Tibial artery (tissue), 4 donors: ENCODE data around the gene PLAC9.

Source experiments
- DNase-seq, 2 donors: peaks; one replicate each; pipeline ENCODE4 v3.0.0-alpha.2; 2019
- H3K27ac ChIP-seq, 2 donors: fragments of 200-600 bp; sonication (generic) in 1 of 2; 1 replicate in 1 of 2; 2 replicates in 1 of 2; pipeline ENCODE4 v1.5.1; 2018 to 2019; ENCODE audit warnings: mild to moderate bottlenecking in 1 of 2
- H3K27me3 ChIP-seq, 2 donors: fragments of 200-600 bp; sonication (generic) in 1 of 2; one replicate each; pipeline versions ENCODE4 v1.5.1 to v1.6.0; 2016 to 2019
- H3K36me3 ChIP-seq, 3 donors: fragments of 200-600 bp; sonication (generic) in 2 of 3; one replicate each; pipeline ENCODE4 v1.5.1; 2016 to 2019; ENCODE audit warnings: mild to moderate bottlenecking in 2 of 3
- H3K4me1 ChIP-seq, 4 donors: fragments of 200-600 bp; sonication (generic) in 2 of 4; 1 replicate in 3 of 4; 2 replicates in 1 of 4; pipeline ENCODE4 v1.5.1; 2016 to 2019
- H3K4me3 ChIP-seq, 2 donors: fragments of 200-600 bp; sonication (generic) in 1 of 2; 1 replicate in 1 of 2; 2 replicates in 1 of 2; pipeline ENCODE4 v1.5.1; 2018 to 2019; ENCODE audit warnings: mild to moderate bottlenecking in 2 of 2
- H3K9me3 ChIP-seq, 3 donors: fragments of 200-600 bp; sonication (generic) in 1 of 3; one replicate each; pipeline ENCODE4 v1.5.1; 2016 to 2019
- intact Hi-C: fragments of 100-400 bp; cut with DNase I; formaldehyde crosslinking; loops from one replicate; pipeline ENCODE4 v1.15.0; 2023; ENCODE audit warnings: low total_unique reads
- TF ChIP-seq, protein P1 (sequence below), 2 experiments: fragments of 200-600 bp in 1 of 2; fragments of 450-650 bp in 1 of 2; IDR thresholded peaks; one replicate each; pipeline ENCODE4 v1.5.1; 2017 to 2019; ENCODE audit warnings: antibody characterized with exemption in 2 of 2, mild to moderate bottlenecking in 1 of 2, moderate library complexity in 1 of 2

PLAC9 gene

DNA sequence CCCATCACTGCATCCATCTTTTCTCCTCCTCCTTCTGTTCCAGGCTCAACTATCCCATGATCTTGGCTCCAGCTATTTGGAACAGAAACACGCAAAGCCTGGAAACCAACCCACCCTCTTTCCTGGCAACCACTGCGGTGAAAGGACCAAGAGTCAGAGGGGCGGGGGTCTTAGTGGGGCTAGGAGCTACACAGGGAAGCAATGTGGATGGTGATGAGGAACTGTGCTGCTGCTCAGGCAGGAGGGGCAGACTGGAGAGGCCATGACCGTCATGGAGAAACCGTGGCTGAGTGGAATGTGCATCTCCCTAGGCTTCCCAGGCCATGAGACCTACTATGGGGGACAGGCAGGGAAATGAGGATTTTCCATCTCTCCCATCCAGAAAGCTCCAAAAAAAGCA lies 25.6 kb downstream of the PLAC9 start:
- peaks cover 12 to 62% (median 57%) of the 10 kb centered on the region in 4 donors for H3K4me1 ChIP-seq

DNA sequence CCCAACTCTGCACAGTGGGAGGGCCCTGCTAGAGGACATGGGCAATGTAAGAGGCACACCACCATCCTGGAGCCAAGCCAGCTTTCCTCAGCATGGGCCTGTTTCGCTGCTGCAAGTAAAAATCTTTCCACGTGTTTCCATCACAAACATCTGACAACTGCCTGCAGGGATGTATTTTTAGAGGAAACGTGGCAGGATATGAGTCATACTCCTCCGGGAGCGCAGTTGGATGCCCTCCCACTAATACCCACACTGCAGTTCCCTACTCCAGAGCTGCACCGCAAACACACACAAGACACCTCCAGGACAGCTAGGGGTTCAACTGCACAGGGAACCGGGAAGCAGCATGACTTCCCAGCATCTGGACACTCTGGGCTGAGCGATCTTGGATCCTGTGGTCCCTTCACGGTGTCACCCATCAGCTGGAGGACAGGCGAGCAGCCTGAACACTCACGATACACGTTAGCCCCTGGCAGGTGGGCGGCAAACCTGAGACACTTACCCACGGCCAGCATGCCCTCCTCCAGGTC lies 26.1 kb downstream of the PLAC9 start:
- Histone ChIP-seq H3K27me3 (no peaks in the 10 kb centered on the region), H3K4me3 (no peak overlapping the region), H3K9me3 (no peaks in the 10 kb centered on the region), H3K4me1 (peaks cover 12 to 68% (median 62%) of the 10 kb centered on the region in 4 donors), H3K27ac (peak overlapping the region; percentile 81 to 84), H3K36me3 (peaks cover 9 to 66% (median 56%) of the 10 kb centered on the region in 3 donors)
- DNase-seq: peak; percentile 94 to 97
- TF ChIP-seq, protein P1, sequence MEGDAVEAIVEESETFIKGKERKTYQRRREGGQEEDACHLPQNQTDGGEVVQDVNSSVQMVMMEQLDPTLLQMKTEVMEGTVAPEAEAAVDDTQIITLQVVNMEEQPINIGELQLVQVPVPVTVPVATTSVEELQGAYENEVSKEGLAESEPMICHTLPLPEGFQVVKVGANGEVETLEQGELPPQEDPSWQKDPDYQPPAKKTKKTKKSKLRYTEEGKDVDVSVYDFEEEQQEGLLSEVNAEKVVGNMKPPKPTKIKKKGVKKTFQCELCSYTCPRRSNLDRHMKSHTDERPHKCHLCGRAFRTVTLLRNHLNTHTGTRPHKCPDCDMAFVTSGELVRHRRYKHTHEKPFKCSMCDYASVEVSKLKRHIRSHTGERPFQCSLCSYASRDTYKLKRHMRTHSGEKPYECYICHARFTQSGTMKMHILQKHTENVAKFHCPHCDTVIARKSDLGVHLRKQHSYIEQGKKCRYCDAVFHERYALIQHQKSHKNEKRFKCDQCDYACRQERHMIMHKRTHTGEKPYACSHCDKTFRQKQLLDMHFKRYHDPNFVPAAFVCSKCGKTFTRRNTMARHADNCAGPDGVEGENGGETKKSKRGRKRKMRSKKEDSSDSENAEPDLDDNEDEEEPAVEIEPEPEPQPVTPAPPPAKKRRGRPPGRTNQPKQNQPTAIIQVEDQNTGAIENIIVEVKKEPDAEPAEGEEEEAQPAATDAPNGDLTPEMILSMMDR (IDR thresholded peaks at IDR 0.05): no peak
- intact Hi-C loops: loop anchor here (2.0 kb wide), 1 partner anchor 44 kb away; no protein-coding TSS in a partner anchor

More for the DNA sequence above, 25.6 kb downstream of the PLAC9 start:
- Histone ChIP-seq H3K27ac (peak overlapping the region; percentile 81 to 84), H3K36me3 (peaks cover 9 to 66% (median 61%) of the 10 kb centered on the region in 3 donors), H3K4me3 (no peak overlapping the region), H3K9me3 (no peaks in the 10 kb centered on the region), H3K27me3 (no peaks in the 10 kb centered on the region)
- TF ChIP-seq, protein P1 (IDR thresholded peaks at IDR 0.05): no peak
- intact Hi-C loops: loop anchor here (2.0 kb wide), 1 partner anchor 45 kb away; no protein-coding TSS in a partner anchor
- no peak for DNase-seq

DNA sequence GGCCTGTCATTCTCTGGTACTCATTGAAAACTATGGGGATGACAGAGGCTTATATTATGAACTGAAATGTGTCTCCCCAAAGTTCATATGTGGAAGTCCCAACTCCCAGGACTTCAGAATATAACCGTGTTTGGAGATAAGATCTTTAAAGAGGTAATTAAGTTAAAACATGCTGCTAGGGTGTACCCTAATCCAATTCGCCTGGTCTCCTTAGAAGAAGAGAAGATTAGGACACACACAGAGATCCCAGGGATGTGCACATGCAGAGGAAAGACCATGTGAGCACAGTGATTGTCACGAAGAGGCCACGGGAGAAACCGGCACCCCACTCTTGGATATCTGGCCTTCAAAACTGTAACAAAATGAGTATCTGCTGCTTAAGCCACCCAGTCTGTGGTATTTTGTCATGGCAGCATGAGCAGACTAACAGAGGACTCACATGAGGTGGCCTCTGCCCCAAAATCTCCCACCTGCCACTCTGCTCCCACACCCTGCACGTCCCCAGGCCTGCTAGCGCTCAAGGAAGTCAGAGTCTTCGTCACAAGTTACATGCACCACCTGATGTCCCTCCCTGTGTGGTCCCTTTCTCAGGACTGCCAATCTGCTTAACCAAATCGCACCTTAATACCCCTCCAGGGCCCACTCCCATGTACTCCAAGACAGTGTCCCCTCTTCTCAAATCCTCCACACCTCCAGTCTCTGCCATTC lies 26.8 kb downstream of the PLAC9 start:
- intact Hi-C loops: loop anchor here (2.0 kb wide), 1 partner anchor 43 kb away; no protein-coding TSS in a partner anchor
- peaks cover 9 to 68% (median 56%) of the 10 kb centered on the region in 3 donors for H3K36me3 ChIP-seq
- H3K27ac ChIP-seq: peak overlapping the region; percentile 81 to 84

DNA sequence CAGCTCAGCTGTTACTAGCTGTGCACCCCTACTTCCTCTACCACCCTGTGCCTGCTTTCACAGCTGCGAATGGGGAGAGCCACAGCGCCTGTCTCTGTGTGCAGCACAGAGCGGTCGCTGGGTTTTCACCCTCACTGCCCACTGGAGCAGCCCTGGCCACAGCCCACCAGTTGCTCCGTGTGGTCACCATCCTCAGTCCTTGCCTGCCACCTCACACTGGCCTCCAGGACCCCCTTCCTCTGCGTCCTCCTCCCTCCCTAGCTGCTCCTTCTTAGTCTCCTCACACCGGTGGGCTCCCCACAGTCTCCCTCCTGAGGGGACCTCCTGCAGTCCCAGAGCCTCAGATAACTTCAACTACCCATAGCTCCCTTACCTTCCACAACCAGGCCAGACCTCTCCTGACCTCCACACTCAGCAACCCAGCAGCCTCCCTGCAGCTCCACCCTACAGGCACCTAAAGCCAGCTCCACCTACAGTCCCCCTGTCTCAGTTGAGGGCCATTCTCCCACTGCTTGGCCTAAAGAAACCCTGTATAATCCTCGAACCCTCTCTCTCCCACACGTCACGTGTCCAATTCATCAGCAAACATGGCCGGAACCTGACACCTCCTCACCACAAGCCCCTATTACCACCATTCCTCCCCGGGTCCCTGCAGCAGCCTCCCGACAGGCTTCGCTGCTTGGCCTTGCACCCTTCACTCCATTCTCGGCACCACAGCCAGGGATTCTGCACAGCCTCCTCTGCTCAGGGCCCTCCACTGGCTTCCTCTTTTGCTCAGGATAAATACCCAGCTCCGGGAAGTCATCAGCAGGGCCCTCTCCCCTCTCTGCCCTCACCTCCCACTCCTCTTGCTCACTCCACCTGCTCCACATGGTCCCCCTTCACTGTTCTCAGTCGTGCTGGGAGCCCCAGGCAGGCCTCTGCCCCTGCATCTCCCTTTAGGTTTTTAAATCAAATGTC lies 28.1 kb downstream of the PLAC9 start:
- H3K27ac ChIP-seq: peak overlapping the region; percentile 13 to 56
- TF ChIP-seq, protein P1 (IDR thresholded peaks at IDR 0.05): no peak
- intact Hi-C loops: no loop called here
- no peak overlapping the region for H3K4me3 ChIP-seq
- H3K9me3 ChIP-seq: no peaks in the 10 kb centered on the region
- peaks cover 9 to 75% (median 61%) of the 10 kb centered on the region in 3 donors for H3K36me3 ChIP-seq
- no peaks in the 10 kb centered on the region for H3K27me3 ChIP-seq
- DNase-seq: no peak
- peaks cover 7 to 72% (median 60%) of the 10 kb centered on the region in 4 donors for H3K4me1 ChIP-seq

More for the DNA sequence above, 26.8 kb downstream of the PLAC9 start:
- H3K4me1 ChIP-seq: peaks cover 12 to 72% (median 67%) of the 10 kb centered on the region in 4 donors
- TF ChIP-seq, protein P1 (IDR thresholded peaks at IDR 0.05): no peak
- no peaks in the 10 kb centered on the region for H3K9me3 ChIP-seq
- no peak for DNase-seq
- H3K27me3 ChIP-seq: no peaks in the 10 kb centered on the region
- no peak overlapping the region for H3K4me3 ChIP-seq
